GM12801 (cell line): Measurements from ENCODE around the gene FOXN4.

Experiments used
- TF ChIP-seq, protein P1 (sequence below): IDR thresholded peaks from one replicate; pipeline ENCODE4 v1.5.1; 2011; ENCODE audit warnings: control low read depth; ENCODE audit not compliant: insufficient read length; ENCODE audit errors: extremely low read depth

The FOXN4 gene

DNA sequence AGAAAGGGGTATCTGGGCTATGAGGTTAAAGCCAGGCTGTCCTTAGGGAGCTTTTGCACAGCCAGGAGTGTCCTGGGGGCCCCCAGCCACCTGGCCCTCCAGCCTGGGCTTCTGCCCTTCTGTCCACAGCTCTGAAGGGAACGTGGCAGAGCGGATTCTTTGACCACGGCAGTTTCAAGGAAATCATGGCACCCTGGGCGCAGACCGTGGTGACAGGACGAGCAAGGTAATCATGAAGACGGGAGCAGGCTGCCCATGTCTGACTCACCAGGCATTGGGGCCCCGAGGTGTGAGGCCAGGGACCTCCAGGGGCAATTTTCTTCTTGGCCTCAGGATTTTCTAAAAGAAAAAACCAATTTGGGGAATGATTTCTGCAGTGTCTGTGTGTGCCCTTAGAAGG, 53.1 kb downstream of the FOXN4 start:
- TF ChIP-seq, protein P1, sequence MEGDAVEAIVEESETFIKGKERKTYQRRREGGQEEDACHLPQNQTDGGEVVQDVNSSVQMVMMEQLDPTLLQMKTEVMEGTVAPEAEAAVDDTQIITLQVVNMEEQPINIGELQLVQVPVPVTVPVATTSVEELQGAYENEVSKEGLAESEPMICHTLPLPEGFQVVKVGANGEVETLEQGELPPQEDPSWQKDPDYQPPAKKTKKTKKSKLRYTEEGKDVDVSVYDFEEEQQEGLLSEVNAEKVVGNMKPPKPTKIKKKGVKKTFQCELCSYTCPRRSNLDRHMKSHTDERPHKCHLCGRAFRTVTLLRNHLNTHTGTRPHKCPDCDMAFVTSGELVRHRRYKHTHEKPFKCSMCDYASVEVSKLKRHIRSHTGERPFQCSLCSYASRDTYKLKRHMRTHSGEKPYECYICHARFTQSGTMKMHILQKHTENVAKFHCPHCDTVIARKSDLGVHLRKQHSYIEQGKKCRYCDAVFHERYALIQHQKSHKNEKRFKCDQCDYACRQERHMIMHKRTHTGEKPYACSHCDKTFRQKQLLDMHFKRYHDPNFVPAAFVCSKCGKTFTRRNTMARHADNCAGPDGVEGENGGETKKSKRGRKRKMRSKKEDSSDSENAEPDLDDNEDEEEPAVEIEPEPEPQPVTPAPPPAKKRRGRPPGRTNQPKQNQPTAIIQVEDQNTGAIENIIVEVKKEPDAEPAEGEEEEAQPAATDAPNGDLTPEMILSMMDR = no peak

GRCh38 chr12:109255377-109255776, 53.7 kb downstream of the FOXN4 start:
- TF ChIP-seq, protein P1 = no peak

- TF ChIP-seq, protein P1 = no peak
Measured at GRCh38 chr12:109253913-109254544, 55.1 kb downstream of the FOXN4 start.

GRCh38 chr12:109252799-109253198, 56.3 kb downstream of the FOXN4 start:
- TF ChIP-seq, protein P1 = no peak

DNA sequence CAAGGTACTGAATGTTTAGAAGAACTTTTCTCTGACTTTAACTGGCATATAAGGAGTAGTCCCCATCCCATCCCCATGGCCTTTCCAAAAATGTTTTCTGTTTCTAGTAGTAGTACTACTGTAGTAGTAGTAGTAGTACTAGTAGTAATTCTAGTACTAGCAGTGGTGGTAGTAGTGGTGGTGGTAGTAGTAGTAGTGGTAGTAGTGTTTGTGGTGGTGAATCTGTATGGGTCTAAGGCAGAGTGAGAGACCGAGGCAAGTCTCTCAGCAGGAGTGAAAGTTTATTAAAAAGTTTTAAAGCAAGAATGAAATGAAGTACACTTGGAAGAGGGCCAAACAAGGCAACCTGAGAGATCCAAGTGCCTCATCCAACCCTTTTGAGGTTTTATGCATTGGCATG, 58.6 kb downstream of the FOXN4 start:
- TF ChIP-seq, protein P1 = no peak

- TF ChIP-seq, protein P1 = no peak
Measured at GRCh38 chr12:109247831-109248654, 61.0 kb downstream of the FOXN4 start.

DNA sequence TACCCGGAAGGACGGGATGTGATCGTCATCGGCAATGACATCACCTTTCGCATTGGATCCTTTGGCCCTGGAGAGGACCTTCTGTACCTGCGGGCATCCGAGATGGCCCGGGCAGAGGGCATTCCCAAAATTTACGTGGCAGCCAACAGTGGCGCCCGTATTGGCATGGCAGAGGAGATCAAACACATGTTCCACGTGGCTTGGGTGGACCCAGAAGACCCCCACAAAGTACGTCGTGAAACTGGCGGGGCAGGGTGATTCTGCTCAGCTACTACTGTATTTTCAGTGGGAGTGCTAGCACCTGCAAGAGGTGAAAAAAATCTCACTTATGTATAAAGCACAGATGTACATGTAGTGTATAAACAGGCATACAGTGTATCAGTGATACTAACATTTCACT, 62.9 kb downstream of the FOXN4 start:
- TF ChIP-seq, protein P1 = no peak
